ENCODE measurements around the gene PSMC1. TPM values are rescaled to one million over a fixed set of nuclear protein-coding genes. Genes with fewer than 3 reads are reported as not detected.
"Not testable (repeated sequence)": the region's sequence is repeated elsewhere in the genome, so short reads cannot be mapped to it uniquely, and the experiment has no call there.

The PSMC1 gene
- 100 to 1,000 TPM; 111 to 161 (median 148) TPM for polyA plus RNA-seq (ENCODE audit: insufficient read length in 4 of 4)

DNA sequence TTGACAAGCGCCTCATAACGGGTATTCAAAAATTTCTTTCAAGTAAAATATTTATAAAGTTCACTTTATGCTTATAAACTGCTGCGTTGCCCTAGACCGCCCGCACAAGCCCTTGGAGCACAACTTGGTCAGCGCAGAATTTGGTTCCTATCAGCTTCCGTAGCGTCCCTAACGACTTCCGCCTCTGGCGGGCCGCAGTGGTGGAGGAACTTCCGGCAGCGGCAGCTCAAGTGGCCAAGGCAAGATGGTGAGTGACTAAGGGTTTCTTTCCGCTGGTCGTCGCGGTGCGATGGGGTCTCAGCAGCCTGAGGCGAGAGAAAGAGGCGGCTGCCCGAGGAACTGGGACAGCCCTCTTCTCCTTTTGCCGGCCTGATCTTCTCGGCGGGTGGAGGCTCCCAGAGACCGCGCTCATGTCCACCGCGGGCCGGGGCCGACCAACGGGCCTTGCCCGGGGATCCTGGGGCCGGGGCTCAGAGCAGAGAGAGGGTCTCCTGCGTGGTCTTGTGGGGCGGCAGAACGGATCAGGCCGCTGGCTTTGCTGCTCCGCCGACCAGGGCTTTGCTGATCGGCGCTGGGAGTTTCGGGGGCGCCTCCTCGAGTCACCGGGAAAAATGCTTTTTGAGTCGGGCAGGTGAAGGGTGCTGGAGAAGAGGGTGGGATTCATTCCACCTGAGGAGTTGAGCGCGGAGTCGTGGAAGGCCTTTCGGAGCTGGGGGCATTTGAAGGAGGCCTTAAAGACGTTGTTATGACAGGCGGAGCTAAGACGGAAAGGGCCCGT lies at the start of gene PSMC1:
PSMC1 (plus strand) TSS at position 200 of the 778 bp plus-strand sequence; CDS start at position 245, 45 bp downstream.
- peak; percentile 81 to 90 (median 85) for DNase-seq (ENCODE audit: low read depth in 4 of 4, low spot score in 3 of 4)

DNA sequence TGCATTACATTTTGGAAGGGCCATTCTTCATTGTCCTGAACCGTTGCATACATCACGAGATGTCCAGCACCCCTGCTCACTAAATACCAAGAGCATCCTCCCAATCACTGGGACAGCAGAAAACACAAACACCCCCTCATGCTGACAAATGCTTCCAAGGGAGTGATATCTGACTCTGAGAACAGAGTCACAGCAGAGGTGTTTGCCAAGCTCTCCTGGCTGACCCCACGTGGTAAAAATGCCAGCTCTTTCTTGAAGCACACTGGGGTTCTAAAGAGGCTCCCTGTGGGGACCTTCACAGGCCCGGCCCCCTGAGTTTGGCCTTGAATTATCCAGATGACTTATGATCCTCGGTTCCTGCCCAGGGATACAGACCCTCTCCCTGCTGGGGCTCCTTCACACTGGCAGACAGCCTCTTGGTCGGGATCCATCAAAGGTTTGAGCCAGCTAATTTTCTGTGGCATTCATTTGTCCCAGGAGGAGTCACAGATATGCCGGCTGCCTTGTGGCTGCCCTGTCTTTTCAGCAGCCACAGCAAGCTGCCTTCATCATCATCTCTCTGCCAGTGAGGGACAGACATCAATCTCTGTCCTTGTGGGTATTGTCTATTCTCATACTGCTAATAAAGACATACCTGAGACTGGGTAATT lies 43.1 kb upstream of the PSMC1 start:
- DNase-seq (ENCODE audit: low read depth in 4 of 4, low spot score in 3 of 4): no peak

DNA sequence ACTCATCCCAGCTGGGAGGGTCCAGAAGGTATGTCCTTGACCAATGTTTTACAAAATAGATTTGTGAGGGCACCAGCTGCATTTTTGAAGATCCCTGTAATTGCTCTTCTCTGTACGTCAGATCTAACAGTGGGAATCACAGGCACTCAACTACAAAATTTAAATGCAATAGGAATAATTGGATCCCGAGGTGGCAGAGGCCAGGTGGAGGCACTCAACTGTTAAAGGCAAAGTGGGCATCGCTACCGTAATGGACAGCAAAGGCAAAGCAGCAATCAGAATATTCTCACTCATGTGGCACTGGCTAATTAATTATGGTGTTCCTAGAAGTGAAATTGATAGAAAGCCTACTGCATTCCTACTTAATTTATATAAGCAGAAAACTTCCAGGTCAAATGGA lies 27.9 kb upstream of the PSMC1 start:
- DNase-seq (ENCODE audit: low read depth in 4 of 4, low spot score in 3 of 4): no peak

DNA sequence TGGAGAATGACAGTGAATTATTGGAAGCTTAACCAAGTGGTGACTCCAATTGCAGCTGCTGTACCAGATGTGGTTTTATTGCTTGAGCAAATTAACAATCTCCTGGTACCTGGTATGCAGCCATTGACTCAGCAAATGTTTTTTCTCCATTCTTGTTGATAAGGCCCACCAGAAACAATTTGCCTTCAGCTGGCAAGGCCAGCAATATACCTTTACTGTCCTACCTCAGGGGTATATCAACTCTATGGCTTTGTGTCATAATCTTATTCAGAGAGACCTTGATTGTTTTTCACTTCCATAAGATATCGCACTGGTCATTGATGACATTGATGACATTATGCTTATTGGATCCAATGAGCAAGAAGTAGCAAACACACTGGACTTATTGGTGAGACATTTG lies 26.4 kb upstream of the PSMC1 start:
- DNase-seq (ENCODE audit: low read depth in 4 of 4, low spot score in 3 of 4): not testable (repeated sequence)

DNA sequence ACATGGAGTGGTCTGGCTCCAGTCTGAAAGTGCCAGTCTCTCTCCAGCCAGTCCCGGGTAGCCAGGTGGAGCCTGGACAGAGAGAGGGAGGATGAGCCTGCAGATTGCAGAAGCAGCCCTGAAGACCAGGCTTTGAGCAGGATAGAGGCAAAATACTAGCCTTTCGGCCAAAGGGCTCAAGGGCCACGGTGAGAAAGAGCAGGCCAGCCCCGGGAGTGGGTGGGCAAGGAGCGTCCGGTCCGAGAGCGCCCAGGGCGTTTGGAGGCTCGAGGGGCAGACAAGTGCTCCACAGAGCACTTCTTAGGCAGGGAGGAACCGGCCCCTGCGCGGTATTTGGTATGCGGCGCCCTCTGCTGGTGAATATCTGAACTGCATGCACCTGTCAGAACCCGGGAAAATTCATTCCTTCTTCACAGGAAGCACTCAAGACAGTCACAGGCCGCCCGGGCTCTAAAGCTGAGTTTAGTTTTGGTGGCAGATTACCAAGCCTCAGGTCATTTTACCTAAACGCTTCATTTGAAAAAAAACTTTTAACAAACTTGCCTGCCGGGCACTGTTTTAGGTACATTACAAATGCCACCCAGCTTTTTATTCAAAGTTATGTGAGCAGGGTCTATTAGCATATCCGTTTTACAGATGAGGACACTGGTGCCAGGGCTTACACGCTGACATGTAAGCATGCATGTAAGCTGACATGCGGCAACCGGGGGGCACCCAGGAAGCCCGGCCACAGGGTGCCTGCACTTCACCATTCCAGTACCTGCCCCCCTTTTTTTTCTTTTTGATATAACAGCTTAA lies 21.0 kb upstream of the PSMC1 start:
- peak in 1 of 4 donors; percentile 42 for DNase-seq (ENCODE audit: low read depth in 4 of 4, low spot score in 3 of 4)

DNA sequence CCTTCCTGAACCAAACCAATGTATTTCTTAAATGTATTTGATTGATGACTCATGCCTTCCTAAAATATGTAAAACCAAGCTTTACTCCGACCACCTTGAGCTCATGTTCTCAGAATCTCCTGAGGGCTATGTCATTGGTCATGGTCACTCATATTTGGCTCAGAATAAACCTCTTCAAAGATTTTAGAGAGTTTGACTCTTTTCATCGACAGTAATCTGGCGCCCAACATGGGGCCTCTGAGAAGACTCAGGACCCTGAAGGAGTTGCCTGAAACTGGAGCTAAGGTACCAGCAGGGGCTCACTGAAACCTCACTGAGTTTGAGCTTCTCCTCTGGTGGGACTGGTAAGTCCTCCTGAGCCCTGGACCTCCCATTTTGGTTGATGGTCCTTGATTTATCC lies 17.2 kb upstream of the PSMC1 start:
- no peak for DNase-seq (ENCODE audit: low read depth in 4 of 4, low spot score in 3 of 4)

DNA sequence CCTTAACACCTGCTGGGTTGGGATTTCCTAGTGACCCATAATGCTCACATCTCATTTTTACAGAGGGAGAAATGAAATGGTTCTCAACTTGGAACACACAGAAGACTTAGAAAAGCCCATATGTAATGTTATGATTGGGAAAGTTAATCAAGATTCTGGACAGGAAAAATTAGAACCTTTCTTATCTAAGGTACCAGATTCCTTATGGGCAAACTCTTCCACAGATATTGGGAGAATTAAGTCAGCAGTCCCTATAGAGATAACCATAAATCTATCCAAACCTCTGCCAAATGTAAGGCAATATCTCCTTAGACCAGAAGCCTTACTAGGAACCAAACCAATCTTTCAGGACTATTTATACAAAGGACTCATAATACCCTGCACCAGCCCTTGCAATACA lies 13.9 kb upstream of the PSMC1 start:
- no peak for DNase-seq (ENCODE audit: low read depth in 4 of 4, low spot score in 3 of 4)

DNA sequence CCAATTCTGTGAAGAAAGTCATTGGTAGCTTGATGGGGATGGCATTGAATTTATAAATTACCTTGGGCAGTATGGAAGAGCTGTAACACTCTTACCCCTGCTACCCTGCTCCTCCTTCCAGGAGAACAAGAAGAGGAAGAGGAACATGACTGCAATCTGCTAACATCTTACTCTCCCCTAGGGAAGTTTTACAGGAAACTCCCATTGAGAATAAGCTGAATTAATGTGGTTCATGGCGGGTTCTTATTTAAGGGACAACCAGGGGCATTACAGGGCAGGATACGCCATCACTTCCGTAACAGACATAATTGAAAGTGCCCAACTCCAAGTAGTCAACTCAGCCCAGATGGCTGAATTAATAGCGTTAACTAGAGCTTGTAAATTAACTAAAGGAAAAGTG lies 9.4 kb upstream of the PSMC1 start:
- DNase-seq (ENCODE audit: low read depth in 4 of 4, low spot score in 3 of 4): no peak

DNA sequence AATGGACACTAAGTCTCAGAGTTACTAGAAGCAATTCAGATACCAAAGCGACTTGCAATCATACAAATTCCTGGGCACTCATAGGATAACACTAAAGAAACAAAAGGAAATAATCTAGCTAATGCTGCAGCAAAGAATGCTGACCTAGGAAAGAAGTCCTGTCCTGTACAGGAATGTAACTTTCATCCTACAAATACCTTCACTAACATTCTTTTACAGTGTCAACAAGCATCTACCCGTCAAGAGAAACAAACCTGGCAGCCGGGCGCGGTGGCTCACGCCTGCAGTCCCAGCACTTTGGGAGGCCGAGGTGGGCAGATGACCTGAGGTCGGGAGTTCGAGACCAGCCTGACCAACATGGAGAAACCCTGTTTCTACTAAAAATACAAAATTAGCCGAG lies 8.9 kb upstream of the PSMC1 start:
- not testable (repeated sequence) for DNase-seq (ENCODE audit: low read depth in 4 of 4, low spot score in 3 of 4)

DNA sequence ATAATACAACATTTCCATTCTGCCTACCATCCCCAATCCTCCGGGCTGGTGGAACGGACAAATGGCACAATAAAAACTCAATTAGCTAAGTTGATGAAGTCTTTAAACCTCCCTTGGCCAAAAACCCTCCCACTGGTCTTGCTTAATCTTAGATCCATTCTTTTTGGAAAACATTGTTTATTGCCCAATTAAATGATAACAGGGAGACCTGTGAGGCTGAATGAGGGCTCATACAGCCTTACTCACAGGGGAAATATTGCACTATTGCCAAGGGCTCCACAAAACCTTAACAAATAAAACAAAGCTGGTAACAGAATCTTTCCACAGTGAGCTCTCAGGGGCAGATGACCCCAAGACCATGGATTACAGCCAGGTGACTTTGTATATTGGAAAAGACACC lies 7.8 kb upstream of the PSMC1 start:
- DNase-seq (ENCODE audit: low read depth in 4 of 4, low spot score in 3 of 4): no peak

DNA sequence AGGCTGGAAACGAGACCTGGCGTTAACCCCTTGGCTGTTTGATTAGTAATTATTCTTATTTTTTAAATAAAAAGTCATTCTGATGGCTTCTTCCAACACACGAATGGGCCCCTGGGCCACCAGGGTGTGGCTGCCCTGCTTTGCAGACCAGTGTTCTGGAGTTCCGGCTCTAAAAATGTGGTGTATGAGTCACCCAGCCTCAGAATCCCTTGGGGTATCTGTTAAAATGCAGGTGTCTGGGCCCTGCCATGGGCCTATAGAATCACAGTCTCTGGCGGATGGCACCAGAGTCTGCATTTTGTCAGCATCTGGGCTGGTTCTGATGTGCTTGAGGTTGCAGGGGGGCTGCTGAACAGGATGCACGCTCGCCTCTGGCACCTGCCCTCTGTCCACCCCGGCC lies 2.5 kb upstream of the PSMC1 start:
- no peak for DNase-seq (ENCODE audit: low read depth in 4 of 4, low spot score in 3 of 4)

DNA sequence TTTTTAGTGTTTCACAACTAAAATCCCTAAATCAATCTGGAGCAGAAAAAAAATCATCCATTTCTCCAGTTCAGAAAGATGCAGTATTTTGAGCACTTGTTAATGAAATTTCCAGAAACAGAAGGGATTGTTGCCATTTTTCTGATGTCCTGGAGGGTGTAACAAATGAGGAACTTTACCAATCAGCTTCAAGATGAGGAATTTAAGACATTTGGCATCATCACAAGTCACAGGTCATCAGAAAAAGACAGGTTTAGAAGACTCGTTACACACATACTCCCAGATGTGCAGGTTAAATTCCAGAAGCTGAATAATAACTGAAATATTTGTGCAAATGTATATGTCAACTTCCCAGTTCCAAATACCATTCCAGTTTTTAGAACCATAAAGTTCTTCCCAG lies 482 bp upstream of the PSMC1 start:
- DNase-seq (ENCODE audit: low read depth in 4 of 4, low spot score in 3 of 4): no peak

DNA sequence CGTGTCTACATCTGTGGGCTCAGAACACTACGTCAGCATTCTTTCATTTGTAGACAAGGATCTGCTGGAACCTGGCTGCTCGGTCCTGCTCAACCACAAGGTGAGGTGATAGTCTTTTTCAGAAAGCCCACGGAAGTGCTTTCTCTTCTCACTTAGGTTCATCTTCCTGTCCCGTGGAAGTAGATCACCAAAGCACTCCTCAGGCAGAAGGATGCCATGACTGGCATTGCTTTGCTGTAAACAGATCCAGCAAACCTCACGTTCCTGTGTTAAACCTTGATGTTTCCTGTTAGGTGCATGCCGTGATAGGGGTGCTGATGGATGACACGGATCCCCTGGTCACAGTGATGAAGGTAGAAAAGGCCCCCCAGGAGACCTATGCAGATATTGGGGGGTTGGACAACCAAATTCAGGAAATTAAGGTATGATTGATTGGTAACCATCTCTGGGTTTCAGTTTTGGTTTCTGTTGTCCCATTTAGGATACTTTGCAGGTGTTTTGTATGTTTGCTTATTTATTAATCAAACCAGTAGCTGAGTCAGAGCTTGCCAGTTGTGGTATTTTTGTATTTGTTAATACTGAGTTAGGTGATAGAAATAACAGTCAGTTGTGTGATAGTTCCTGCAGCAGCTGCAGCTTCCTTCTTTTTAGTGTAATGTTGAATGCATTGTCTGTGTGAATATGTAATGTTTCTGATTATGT lies 7.5 kb downstream of the PSMC1 start:
- DNase-seq (ENCODE audit: low read depth in 4 of 4, low spot score in 3 of 4): no peak

DNA sequence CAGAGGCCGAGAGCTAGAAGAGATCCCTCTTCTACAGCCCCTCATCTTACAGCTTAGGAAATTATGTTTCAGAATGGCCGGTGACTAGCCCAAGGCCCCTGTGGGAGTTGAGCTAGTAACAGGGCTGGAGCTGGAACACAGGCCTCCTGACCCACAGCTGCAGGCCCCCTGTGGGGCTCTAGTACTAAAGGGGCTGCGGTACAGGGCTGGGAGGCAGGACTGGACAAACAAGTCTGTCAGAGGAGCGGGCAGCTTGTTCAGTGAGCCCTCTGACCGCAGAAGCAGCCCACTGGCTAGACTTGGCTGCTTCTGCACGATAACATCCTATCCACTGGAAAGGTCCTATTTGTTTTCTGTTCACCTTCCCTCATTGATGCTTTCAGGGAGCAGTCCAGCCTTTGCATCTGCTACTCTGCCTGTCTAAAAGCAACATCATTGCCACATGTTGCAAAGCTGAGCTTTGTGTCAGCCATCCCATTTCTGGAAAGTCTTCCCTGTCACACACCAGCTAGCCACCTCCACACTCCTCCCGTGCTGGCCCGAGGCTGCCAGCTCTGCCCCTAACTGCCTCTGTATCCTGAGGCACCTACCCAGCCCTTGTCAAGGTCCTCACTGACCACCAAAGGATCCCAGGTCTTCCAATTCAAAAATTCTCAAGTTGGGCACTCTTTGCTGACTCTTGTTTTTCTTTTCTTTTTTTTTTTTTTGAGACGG lies 10.2 kb downstream of the PSMC1 start:
- no peak for DNase-seq (ENCODE audit: low read depth in 4 of 4, low spot score in 3 of 4)

DNA sequence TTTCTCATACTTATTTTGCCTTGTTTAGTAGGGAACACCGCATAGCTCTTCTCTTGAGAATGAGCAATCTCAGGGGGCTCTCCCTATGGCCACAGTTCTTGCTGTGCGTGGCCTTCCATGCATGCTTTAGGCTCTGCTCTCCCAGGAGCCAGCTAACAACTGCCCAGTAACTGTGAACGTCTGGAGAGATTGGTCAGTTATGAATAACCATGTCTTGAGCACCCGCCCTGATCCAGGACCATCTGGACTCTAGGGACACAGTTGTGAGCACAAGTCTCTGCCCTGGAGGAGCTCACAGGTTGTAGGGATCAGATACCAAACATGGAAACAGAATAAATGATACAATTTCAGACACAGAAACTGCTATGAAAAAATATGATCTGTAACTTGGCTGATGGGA lies 12.1 kb downstream of the PSMC1 start:
- no peak for DNase-seq (ENCODE audit: low read depth in 4 of 4, low spot score in 3 of 4)

DNA sequence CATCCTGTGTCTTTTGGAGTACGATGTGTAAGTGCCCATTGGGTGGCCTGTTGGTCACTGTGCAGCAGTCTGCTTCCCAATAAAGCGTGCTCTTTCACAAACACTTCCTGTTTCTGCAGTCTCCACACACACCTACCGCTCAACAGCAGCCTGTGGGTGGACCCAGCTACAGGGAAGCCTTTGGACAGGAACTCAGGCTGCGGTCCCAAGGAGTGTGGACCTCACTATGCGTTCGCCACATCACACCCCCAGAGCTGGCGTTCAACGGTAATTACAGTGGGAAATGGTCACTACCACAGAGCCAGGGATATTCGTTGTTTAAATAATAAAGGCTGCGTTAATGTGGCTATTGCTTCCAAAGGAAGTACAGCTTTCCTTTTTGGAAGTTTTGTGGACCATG lies 16.2 kb downstream of the PSMC1 start:
- no peak for DNase-seq (ENCODE audit: low read depth in 4 of 4, low spot score in 3 of 4)

DNA sequence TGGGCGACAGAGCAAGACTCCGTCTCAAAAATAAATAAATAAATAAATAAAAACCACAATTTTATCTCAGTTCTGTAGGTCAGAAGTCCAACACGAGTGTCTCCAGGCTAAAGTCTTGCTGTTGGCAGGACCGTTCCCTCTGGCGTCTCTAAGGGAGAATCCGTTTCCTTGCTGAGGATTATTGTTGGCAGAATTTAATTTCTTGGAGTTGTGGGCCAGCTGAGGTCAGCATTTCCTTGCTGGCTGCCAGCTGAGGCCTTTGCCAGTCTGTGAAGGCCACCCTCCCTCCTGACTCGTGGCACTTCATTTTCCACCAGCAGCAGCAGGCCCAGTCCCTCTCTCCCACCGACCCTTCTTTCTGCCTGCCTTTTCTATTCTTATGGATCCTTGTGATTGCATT lies 17.2 kb downstream of the PSMC1 start:
- no peak for DNase-seq (ENCODE audit: low read depth in 4 of 4, low spot score in 3 of 4)

DNA sequence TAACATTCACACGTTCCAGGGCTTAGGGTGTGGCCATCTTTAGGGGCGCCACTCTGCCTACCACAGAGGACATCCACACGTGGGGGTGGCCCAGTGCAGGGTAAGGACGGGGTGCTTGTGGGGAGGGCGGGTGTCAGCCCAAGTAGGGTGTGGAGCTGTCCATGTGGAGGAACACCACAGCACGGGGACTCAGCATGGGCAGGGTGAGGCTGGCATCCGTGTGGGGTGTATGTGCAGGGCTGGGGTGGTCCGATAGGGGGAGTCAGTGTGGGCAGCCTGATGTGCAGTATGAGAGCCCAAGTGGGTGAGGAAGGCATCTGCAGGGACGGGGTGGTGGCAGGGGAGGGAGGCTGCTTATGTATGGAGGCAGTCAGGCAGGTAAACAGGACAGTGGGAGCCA lies 17.7 kb downstream of the PSMC1 start:
- DNase-seq (ENCODE audit: low read depth in 4 of 4, low spot score in 3 of 4): no peak

DNA sequence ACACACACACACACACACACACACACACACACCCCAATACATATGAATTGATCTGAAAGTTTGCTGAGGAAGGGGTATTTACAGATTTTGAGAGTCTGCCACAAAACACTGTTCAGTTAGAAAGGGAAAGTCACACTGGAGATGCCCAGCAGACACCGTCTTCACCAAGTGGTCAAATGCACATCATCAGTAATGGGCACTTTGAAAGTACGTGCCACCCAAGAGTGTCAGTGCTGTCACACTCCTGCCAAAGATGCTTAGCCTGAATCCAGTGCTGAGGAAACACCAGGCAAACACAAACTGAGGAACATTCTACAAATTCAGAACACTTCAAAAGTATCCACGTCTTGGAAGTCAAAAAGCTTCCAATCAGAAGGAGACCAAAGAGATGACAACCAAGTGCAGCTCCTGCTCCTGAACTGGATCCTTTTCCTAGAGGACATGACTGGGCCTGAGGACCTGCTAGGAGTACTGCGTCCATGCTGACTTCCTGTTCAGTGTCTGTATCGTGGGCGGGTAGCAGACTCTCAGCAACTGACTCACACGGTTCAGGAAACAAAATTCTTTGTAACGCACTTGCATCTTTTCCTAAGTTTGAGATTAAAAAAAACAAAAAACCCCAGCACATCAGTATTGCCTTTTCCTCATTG lies 18.6 kb downstream of the PSMC1 start:
- DNase-seq (ENCODE audit: low read depth in 4 of 4, low spot score in 3 of 4): no peak

DNA sequence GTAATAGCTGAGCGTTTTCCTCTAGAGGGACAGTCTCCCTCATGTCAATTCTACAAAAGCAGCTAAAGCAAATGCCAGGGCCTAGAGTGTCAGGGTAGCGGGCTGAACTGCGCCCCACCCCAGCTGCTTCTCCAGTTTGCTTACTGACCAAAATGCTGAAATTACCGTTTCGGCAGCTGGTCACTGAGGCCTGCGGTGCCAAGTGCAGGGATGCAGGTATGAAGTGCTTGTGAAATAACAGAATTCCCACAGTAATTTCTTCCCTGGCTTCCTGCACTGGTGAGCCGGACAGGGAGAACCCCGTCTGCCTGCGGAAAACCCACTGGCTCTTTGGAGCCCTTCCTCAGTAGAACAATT lies 19.1 kb downstream of the PSMC1 start:
- no peak for DNase-seq (ENCODE audit: low read depth in 4 of 4, low spot score in 3 of 4)
